ENCODE results near the gene TTC3. TPM values are rescaled to one million over a fixed set of nuclear protein-coding genes. Genes with fewer than 3 reads are reported as not detected.

The TTC3 gene
- total and polyA plus RNA-seq, 9 of the 15 experiments (the other 6 are each of a cell fraction or from before 2014, with no cell fraction given) = 17.5 to 92.0 (median 59.5) TPM

DNA sequence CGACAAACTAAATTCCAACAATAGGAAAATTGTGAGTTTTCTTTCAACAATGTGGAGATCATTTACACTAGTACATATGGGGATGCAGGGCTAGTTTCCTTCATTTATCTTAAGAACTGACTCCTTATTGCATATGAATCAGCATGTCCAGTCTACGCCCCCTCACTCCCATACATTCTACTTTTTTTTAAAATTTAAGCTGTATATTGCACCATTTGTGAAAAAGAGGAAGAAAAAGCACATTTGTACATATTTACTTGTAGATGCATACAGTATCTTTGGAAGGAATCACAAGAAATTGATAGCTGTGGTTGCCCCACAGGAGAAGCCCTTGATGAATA, 178.2 kb downstream of the TTC3 start (continued):
- TF ChIP-seq, protein P1, sequence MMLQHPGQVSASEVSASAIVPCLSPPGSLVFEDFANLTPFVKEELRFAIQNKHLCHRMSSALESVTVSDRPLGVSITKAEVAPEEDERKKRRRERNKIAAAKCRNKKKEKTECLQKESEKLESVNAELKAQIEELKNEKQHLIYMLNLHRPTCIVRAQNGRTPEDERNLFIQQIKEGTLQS (IDR thresholded peaks at IDR 0.05) = peak; percentile 45
- TF ChIP-seq, protein P1 (CRISPR knock-in tag; conservative IDR thresholded peaks at IDR 0.05) = no peak
- TF ChIP-seq SMARCA4 (IDR thresholded peaks at IDR 0.05) = peak; percentile 24; the same call in 1 of the 2 replicates
- TF ChIP-seq, protein P2, sequence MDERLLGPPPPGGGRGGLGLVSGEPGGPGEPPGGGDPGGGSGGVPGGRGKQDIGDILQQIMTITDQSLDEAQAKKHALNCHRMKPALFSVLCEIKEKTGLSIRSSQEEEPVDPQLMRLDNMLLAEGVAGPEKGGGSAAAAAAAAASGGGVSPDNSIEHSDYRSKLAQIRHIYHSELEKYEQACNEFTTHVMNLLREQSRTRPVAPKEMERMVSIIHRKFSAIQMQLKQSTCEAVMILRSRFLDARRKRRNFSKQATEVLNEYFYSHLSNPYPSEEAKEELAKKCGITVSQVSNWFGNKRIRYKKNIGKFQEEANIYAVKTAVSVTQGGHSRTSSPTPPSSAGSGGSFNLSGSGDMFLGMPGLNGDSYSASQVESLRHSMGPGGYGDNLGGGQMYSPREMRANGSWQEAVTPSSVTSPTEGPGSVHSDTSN (CRISPR knock-in tag; IDR thresholded peaks at IDR 0.05; ENCODE audit: low read depth) = no peak
- TF ChIP-seq, protein P2 (tag; conservative IDR thresholded peaks at IDR 0.05; ENCODE audit: low read depth) = 0 out of 2 replicates have a peak, but pooled peaks have one; percentile 38
- peak; percentile 52; the same call in 1 of the 2 replicates for TF ChIP-seq CEBPG (CRISPR knock-in tag; IDR thresholded peaks at IDR 0.05)
- TF ChIP-seq CEBPG (tag; conservative IDR thresholded peaks at IDR 0.05 in 1 of 2, IDR thresholded peaks at IDR 0.05 in 1 of 2) = peak; percentile 21 to 62; a peak in 1 of 4 replicates
- TF ChIP-seq, protein P3, sequence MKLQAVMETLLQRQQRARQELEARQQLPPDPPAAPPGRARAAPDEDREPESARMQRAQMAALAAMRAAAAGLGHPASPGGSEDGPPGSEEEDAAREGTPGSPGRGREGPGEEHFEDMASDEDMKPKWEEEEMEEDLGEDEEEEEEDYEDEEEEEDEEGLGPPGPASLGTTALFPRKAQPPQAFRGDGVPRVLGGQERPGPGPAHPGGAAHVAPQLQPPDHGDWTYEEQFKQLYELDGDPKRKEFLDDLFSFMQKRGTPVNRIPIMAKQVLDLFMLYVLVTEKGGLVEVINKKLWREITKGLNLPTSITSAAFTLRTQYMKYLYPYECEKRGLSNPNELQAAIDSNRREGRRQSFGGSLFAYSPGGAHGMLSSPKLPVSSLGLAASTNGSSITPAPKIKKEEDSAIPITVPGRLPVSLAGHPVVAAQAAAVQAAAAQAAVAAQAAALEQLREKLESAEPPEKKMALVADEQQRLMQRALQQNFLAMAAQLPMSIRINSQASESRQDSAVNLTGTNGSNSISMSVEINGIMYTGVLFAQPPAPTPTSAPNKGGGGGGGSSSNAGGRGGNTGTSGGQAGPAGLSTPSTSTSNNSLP (IDR thresholded peaks at IDR 0.05; ENCODE audit: borderline replicate concordance, low read depth, low read length) = 0 out of 2 replicates have a peak, but pooled peaks have one; percentile 27
- TF ChIP-seq RHOXF2B (CRISPR knock-in tag; conservative IDR thresholded peaks at IDR 0.05) = no peak
- peak; percentile 16; the same call in 1 of the 2 replicates for TF ChIP-seq MAFF (IDR thresholded peaks at IDR 0.05; ENCODE audit: low read length)
- peak; percentile 33; the same call in 1 of the 2 replicates for TF ChIP-seq ARID1B (IDR thresholded peaks at IDR 0.05)
- TF ChIP-seq L3MBTL2 (IDR thresholded peaks at IDR 0.05) = peak; percentile 3; the same call in 1 of the 2 replicates
- TF ChIP-seq CCNT2 (IDR thresholded peaks at IDR 0.05; ENCODE audit: borderline replicate concordance, extremely low read depth, insufficient read length, low read depth, low read length) = peak; percentile 25
- TF ChIP-seq CEBPB (tag; IDR thresholded peaks at IDR 0.05) = peak; percentile 51
- peak; percentile 10 for TF ChIP-seq HDAC3 (IDR thresholded peaks at IDR 0.05; ENCODE audit: borderline replicate concordance, partially characterized antibody)
- no peak for TF ChIP-seq ZNF764 (CRISPR knock-in tag; IDR thresholded peaks at IDR 0.05; ENCODE audit: low read depth)
- TF ChIP-seq, protein P4, sequence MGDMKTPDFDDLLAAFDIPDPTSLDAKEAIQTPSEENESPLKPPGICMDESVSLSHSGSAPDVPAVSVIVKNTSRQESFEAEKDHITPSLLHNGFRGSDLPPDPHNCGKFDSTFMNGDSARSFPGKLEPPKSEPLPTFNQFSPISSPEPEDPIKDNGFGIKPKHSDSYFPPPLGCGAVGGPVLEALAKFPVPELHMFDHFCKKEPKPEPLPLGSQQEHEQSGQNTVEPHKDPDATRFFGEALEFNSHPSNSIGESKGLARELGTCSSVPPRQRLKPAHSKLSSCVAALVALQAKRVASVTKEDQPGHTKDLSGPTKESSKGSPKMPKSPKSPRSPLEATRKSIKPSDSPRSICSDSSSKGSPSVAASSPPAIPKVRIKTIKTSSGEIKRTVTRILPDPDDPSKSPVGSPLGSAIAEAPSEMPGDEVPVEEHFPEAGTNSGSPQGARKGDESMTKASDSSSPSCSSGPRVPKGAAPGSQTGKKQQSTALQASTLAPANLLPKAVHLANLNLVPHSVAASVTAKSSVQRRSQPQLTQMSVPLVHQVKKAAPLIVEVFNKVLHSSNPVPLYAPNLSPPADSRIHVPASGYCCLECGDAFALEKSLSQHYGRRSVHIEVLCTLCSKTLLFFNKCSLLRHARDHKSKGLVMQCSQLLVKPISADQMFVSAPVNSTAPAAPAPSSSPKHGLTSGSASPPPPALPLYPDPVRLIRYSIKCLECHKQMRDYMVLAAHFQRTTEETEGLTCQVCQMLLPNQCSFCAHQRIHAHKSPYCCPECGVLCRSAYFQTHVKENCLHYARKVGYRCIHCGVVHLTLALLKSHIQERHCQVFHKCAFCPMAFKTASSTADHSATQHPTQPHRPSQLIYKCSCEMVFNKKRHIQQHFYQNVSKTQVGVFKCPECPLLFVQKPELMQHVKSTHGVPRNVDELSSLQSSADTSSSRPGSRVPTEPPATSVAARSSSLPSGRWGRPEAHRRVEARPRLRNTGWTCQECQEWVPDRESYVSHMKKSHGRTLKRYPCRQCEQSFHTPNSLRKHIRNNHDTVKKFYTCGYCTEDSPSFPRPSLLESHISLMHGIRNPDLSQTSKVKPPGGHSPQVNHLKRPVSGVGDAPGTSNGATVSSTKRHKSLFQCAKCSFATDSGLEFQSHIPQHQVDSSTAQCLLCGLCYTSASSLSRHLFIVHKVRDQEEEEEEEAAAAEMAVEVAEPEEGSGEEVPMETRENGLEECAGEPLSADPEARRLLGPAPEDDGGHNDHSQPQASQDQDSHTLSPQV (IDR thresholded peaks at IDR 0.05) = 0 out of 2 replicates have a peak, but pooled peaks have one; percentile 12
- no peak for TF ChIP-seq KAT2B (IDR thresholded peaks at IDR 0.05; ENCODE audit: low read depth, low read length)
- TF ChIP-seq MEIS2 (IDR thresholded peaks at IDR 0.05; ENCODE audit: partially characterized antibody) = peak; percentile 47
- peak; percentile 32; the same call in 1 of the 2 replicates for TF ChIP-seq SMARCE1 (IDR thresholded peaks at IDR 0.05)
